K562 (cell line): ENCODE measurements around the gene TRERF1. TPM values are rescaled to one million over a fixed set of nuclear protein-coding genes. Genes with fewer than 3 reads are reported as not detected.

Experiments used
- ATAC-seq: fragments of 200-7000 bp; cut with Tn5 transposase; 3 replicates; pipeline ENCODE4 v1.9.1; 2020; ENCODE audit warnings: moderate library complexity
- BruUV-seq: library from RNA; stranded (reverse); fragments of 400-500 nt; replicated peaks from 2 replicates; lab custom pipeline; 2021; lab: Mats Ljungman, UMichigan
- CTCF ChIA-PET: fragments of 300-600 bp; formaldehyde crosslinking; extraction: SDS; loops from one replicate; lab custom pipeline; 2021; ENCODE audit warnings: low intra/inter-chr PET ratio; lab: Yijun Ruan, JAX
- POLR2A ChIA-PET: fragments of 300-600, 350-650 bp; sonication (Branson Sonifier 250); formaldehyde crosslinking; extraction: SDS; loops from one replicate; lab custom pipeline; 2021; ENCODE audit warnings: antibody characterized with exemption, inconsistent platforms; lab: Yijun Ruan, JAX
- DNase-seq, 4 experiments: peaks; one replicate each; pipeline versions ENCODE4 v3.0.0 to v3.0.0-alpha.2; 2011 to 2018; ENCODE audit warnings: low spot score in 3 of 4, mixed read lengths in 3 of 4; ENCODE audit errors: extremely low read depth in 1 of 4
- FAIRE-seq: peaks from 2 replicates; lab custom pipeline; 2011; peaks lifted over from hg19 to GRCh38; lab: Jason Lieb, UNC
- H2AFZ ChIP-seq: 2 replicates; pipeline ENCODE4 v1.6.0; 2011; ENCODE audit warnings: low read depth, low read length, control low read depth, inconsistent platforms
- H3K27ac ChIP-seq: fragments of 200-600 bp; 3 replicates; pipeline ENCODE4 v1.8.0; 2011; ENCODE audit warnings: low read depth, mild to moderate bottlenecking, control low read depth, inconsistent platforms, low read length, moderate library complexity, mixed read lengths; ENCODE audit errors: extremely low read depth
- H3K27me3 ChIP-seq, 2 experiments: fragments of 300-600 bp in 1 of 2; 2 replicates in 1 of 2; 3 replicates in 1 of 2; pipeline versions ENCODE4 v1.6.0 to v1.8.0; 2011; ENCODE audit warnings: inconsistent platforms in 2 of 2, low read length in 2 of 2, mild to moderate bottlenecking in 1 of 2, mixed read lengths in 1 of 2, moderate library complexity in 1 of 2; ENCODE audit not compliant: control insufficient read depth in 2 of 2, insufficient read depth in 2 of 2
- H3K36me3 ChIP-seq: fragments of 300-600 bp; 3 replicates; pipeline ENCODE4 v1.8.0; 2011; ENCODE audit warnings: mild to moderate bottlenecking, low read length, inconsistent platforms; ENCODE audit not compliant: control insufficient read depth, insufficient read depth
- H3K4me1 ChIP-seq, 2 experiments: fragments of 200-600 bp in 1 of 2; replicated peaks in 1 of 2; 2 replicates in 1 of 2; 3 replicates in 1 of 2; pipeline versions ENCODE4 v1.5.1 to v1.8.0; 2011; ENCODE audit warnings: inconsistent platforms in 2 of 2, low read length in 2 of 2, mild to moderate bottlenecking in 1 of 2, mixed read lengths in 1 of 2, moderate library complexity in 1 of 2; ENCODE audit not compliant: control insufficient read depth in 2 of 2, insufficient read depth in 2 of 2
- H3K4me2 ChIP-seq: 2 replicates; pipeline ENCODE4 v1.6.1; 2011; ENCODE audit warnings: low read length, control low read depth, inconsistent platforms, mixed read lengths; ENCODE audit not compliant: insufficient read depth
- H3K4me3 ChIP-seq: fragments of 200-600 bp; sonication (generic), shearing (Covaris generic); 2 replicates; pipeline ENCODE4 v1.5.1; 2016; ENCODE audit warnings: control low read depth, inconsistent platforms
- H3K79me2 ChIP-seq: fragments of 200-600 bp; 3 replicates; pipeline ENCODE4 v1.8.0; 2011; ENCODE audit warnings: low read length, inconsistent platforms; ENCODE audit not compliant: control insufficient read depth, insufficient read depth
- H3K9ac ChIP-seq, 2 experiments: 2 replicates each; pipeline versions ENCODE4 v1.6.0 to v1.6.1; 2011; ENCODE audit warnings: low read depth in 2 of 2, low read length in 2 of 2, control low read depth in 1 of 2, inconsistent platforms in 1 of 2, mild to moderate bottlenecking in 1 of 2, mixed read lengths in 1 of 2; ENCODE audit not compliant: insufficient read depth in 1 of 2
- H3K9me1 ChIP-seq: one replicate; pipeline ENCODE4 v1.6.0; 2011; ENCODE audit warnings: inconsistent platforms, mild to moderate bottlenecking, low read length, moderate library complexity; ENCODE audit not compliant: control insufficient read depth, insufficient read depth
- H3K9me3 ChIP-seq: replicated peaks from 2 replicates; pipeline ENCODE4 v1.5.1; 2011; ENCODE audit warnings: low read depth, low read length, inconsistent platforms; ENCODE audit not compliant: control insufficient read depth, insufficient read depth
- H4K20me1 ChIP-seq: replicated peaks from 2 replicates; pipeline ENCODE4 v1.6.1; 2011; ENCODE audit warnings: low read length, inconsistent platforms, mixed read lengths; ENCODE audit not compliant: control insufficient read depth, insufficient read depth
- ESRRA ChIP-seq: fragments of 450-650 bp; IDR thresholded peaks from 2 replicates; pipeline ENCODE4 v1.6.1; 2014; ENCODE audit warnings: low read depth, mild to moderate bottlenecking, moderate library complexity, borderline replicate concordance
- EWSR1 ChIP-seq: fragments of 450-650 bp; IDR thresholded peaks from 2 replicates; pipeline ENCODE4 v1.6.1; 2018; ENCODE audit warnings: borderline replicate concordance, mild to moderate bottlenecking, low read depth, moderate library complexity; ENCODE audit not compliant: partially characterized antibody
- FOXA1 ChIP-seq: fragments of 450-650 bp; IDR thresholded peaks from 2 replicates; pipeline ENCODE4 v1.6.1; 2016; ENCODE audit warnings: mild to moderate bottlenecking, borderline replicate concordance
- KAT2B ChIP-seq: IDR thresholded peaks from one replicate; pipeline ENCODE4 v1.6.1; 2012; ENCODE audit warnings: low read depth, mild to moderate bottlenecking, control low read depth, inconsistent platforms, low read length, moderate library complexity
- NFXL1 ChIP-seq: fragments of 450-650 bp; formaldehyde crosslinking; IDR thresholded peaks from 2 replicates; pipeline ENCODE4 v1.4.0; 2021; ENCODE audit warnings: mild to moderate bottlenecking
- NR2C2 ChIP-seq, 2 experiments: fragments of 200-800 bp in 1 of 2; sonication (Bioruptor generic) in 1 of 2; sonication (generic) in 1 of 2; formaldehyde crosslinking in 1 of 2; IDR thresholded peaks; 2 replicates each; pipeline versions ENCODE4 v1.6.1 to v1.8.0; 2016 to 2022; ENCODE audit warnings: mild to moderate bottlenecking in 1 of 2, missing compliant biosample characterization in 1 of 2, missing genetic modification characterization in 1 of 2, missing genetic modification reagents in 1 of 2
- RAD51 ChIP-seq: fragments of 450-650 bp; IDR thresholded peaks from 2 replicates; pipeline ENCODE4 v1.7.1; 2016; ENCODE audit warnings: low read depth, mild to moderate bottlenecking, borderline replicate concordance
- TRIM28 ChIP-seq: fragments of 450-650 bp; IDR thresholded peaks from 2 replicates; pipeline ENCODE4 v1.6.1; 2017
- ZNF232 ChIP-seq: sonication (generic); formaldehyde crosslinking; IDR thresholded peaks from 2 replicates; pipeline ENCODE4 v1.8.0; 2022; ENCODE audit warnings: mild to moderate bottlenecking, missing genetic modification reagents
- WGBS: fragments of 100-300 bp; shearing (Covaris generic); methylation state at CpG from one replicate; pipeline ENCODE4 v1.1.6; 2016; ENCODE audit warnings: low coverage, mixed read lengths; ENCODE audit not compliant: insufficient coverage; ENCODE audit errors: missing lambda C conversion rate; 5-methylcytosine and 5-hydroxymethylcytosine counted together
- in situ Hi-C: fragments of 300-500 bp; cut with MboI; formaldehyde crosslinking; loops from 4 replicates; pipeline ENCODE4 v1.15.0; 2018; ENCODE audit warnings: inconsistent platforms, mixed read lengths
- intact Hi-C: fragments of 100-400 bp; cut with micrococcal nuclease; formaldehyde crosslinking; loops from 2 replicates; pipeline ENCODE4 v1.14.2; 2022
- polyA plus RNA-seq, 8 experiments: library from polyadenylated mRNA; depleted of rRNA in 4 of 8; stranded (reverse) in 5 of 8; unstranded in 3 of 8; fragments of >200 nt; fragmentation: Nextera tagmentation in 2 of 8; fragmentation: Illumina TruSeq in 1 of 8; extraction: Ambion mirVana in 2 of 8; extraction: Trizol in 1 of 8; gene quantifications; 2 replicates each; pipeline versions ENCODE4 v1.2.1 to v1.2.3, GENCODE V29; 2011 to 2014; ENCODE audit warnings: inconsistent platforms in 1 of 8, missing spikeins in 1 of 8
- total RNA-seq, 7 experiments: library from RNA; depleted of rRNA in 6 of 7; stranded (reverse); fragments of >200 nt in 6 of 7; fragmentation: Illumina TruSeq in 2 of 7; extraction: Trizol in 2 of 7; gene quantifications; 2 replicates each; pipeline versions ENCODE4 v1.2.1 to v1.2.3, GENCODE V29; 2011 to 2021; ENCODE audit warnings: low replicate concordance in 1 of 7
- TF ChIP-seq, protein P1 (sequence below): fragments of 450-650 bp; formaldehyde crosslinking; IDR thresholded peaks from 2 replicates; pipeline ENCODE4 v1.4.0; 2022; ENCODE audit warnings: missing genetic modification characterization
- TF ChIP-seq, protein P2 (sequence below): fragments of 450-650 bp; IDR thresholded peaks from 2 replicates; pipeline ENCODE4 v1.6.1; 2018; ENCODE audit not compliant: partially characterized antibody

The TRERF1 gene
- total and polyA plus RNA-seq, 9 of the 15 experiments (the other 6 are each of a cell fraction or from before 2014, with no cell fraction given): 0.04 to 0.20 (median 0.07) TPM; not detected in 3

DNA sequence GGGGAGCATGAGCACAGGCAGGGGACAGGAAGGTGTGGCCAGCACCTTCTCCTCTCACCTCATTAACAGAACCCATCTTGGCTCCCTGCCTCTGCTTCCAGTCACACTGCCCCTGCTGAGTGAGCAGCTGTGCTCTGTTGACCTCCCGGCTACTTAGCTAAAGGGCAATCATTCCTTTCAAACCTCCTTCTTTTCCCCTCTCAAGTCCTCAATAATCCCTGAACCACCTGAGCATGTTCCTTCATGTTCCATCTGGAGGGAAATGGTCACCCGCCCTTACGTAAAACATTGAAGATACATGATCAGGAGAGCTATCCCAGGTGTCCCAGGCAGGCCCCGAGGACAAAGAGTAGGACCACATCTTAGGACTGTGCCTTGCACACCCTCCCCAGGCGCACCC is 212.4 kb downstream of the TRERF1 start:
- no TSS peak for BruUV-seq
- intact Hi-C loops (no loop called here), in situ Hi-C loops (no loop called here)
- ChIA-PET POLR2A (interaction anchor here (1.1 kb wide), 3 partner anchors 11 to 136 kb away, joined by 3 to 4 read pairs (median 4); no protein-coding TSS in a partner anchor), CTCF (no interaction called here)
- Histone ChIP-seq H2AFZ (peak overlapping the region; percentile 23; the same call in 1 of the 2 replicates), H3K9me3 (no peaks in the 10 kb centered on the region), H4K20me1 (no peaks in the 10 kb centered on the region), H3K27me3 (peaks cover 6 to 7% of the 10 kb centered on the region in 2 experiments; a peak in 4 of 5 replicates), H3K4me1 (peaks cover 4% of the 10 kb centered on the region in 2 experiments; a peak in 3 of 5 replicates), H3K79me2 (no peaks in the 10 kb centered on the region), H3K36me3 (no peaks in the 10 kb centered on the region), H3K27ac (no peak overlapping the region), H3K9ac (no peak overlapping the region), H3K4me3 (no peak overlapping the region), H3K9me1 (no peaks in the 10 kb centered on the region), H3K4me2 (no peak overlapping the region)
- WGBS: 31% methylated on average over 5 of the region's 5 CpGs
- no peak for DNase-seq
- no peak for FAIRE-seq
- no peak; the same call in 2 of the 3 replicates for ATAC-seq
- no peak for TF ChIP-seq ESRRA
- TF ChIP-seq TRIM28: no peak
- no peak for TF ChIP-seq FOXA1
- TF ChIP-seq, protein P1, sequence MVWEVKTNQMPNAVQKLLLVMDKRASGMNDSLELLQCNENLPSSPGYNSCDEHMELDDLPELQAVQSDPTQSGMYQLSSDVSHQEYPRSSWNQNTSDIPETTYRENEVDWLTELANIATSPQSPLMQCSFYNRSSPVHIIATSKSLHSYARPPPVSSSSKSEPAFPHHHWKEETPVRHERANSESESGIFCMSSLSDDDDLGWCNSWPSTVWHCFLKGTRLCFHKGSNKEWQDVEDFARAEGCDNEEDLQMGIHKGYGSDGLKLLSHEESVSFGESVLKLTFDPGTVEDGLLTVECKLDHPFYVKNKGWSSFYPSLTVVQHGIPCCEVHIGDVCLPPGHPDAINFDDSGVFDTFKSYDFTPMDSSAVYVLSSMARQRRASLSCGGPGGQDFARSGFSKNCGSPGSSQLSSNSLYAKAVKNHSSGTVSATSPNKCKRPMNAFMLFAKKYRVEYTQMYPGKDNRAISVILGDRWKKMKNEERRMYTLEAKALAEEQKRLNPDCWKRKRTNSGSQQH (CRISPR knock-in tag): no peak

DNA sequence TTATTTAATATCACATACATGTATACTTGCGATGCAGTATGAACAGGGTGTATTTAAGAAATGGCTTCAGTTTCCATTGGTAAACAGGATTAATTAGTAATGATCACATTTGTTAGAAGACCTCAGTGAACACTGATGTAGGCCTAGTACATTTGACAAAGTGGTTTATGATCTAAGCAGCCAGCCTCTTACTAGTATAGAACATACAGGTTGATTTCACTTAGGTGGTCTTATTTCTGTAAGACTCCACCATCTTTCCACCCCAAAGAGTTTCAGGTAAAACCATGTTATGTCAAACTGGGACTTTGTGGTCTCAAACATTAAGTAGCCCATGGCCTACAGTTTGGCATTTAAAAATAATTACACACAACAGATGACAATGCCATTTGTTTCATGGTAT is 213.9 kb downstream of the TRERF1 start:
- Histone ChIP-seq H3K9me3 (no peaks in the 10 kb centered on the region), H4K20me1 (no peaks in the 10 kb centered on the region), H3K4me3 (no peak overlapping the region), H3K9ac (no peak overlapping the region), H3K79me2 (no peaks in the 10 kb centered on the region), H3K4me1 (peaks cover 4% of the 10 kb centered on the region in 2 experiments; a peak in 3 of 5 replicates), H2AFZ (no peak overlapping the region), H3K4me2 (no peak overlapping the region), H3K9me1 (no peaks in the 10 kb centered on the region), H3K36me3 (no peaks in the 10 kb centered on the region), H3K27ac (no peak overlapping the region), H3K27me3 (peaks cover 3% of the 10 kb centered on the region in 2 experiments; a peak in 4 of 5 replicates)
- in situ Hi-C loops: no loop called here
- intact Hi-C loops: no loop called here
- 65% methylated on average over 1 of the region's 1 CpG for WGBS
- ChIA-PET POLR2A (no interaction called here), CTCF (no interaction called here)
- no TSS peak for BruUV-seq
- no peak for FAIRE-seq
- ATAC-seq: no peak
- DNase-seq: no peak
- TF ChIP-seq ZNF232 (CRISPR knock-in tag): no peak
- no peak for TF ChIP-seq NFXL1
- no peak for TF ChIP-seq RAD51
- TF ChIP-seq EWSR1: no peak
- TF ChIP-seq KAT2B: no peak
- no peak for TF ChIP-seq NR2C2 (CRISPR knock-in tag; IDR thresholded peaks at IDR 0.05)
- TF ChIP-seq NR2C2 (tag; IDR thresholded peaks at IDR 0.05): no peak
- TF ChIP-seq, protein P2, sequence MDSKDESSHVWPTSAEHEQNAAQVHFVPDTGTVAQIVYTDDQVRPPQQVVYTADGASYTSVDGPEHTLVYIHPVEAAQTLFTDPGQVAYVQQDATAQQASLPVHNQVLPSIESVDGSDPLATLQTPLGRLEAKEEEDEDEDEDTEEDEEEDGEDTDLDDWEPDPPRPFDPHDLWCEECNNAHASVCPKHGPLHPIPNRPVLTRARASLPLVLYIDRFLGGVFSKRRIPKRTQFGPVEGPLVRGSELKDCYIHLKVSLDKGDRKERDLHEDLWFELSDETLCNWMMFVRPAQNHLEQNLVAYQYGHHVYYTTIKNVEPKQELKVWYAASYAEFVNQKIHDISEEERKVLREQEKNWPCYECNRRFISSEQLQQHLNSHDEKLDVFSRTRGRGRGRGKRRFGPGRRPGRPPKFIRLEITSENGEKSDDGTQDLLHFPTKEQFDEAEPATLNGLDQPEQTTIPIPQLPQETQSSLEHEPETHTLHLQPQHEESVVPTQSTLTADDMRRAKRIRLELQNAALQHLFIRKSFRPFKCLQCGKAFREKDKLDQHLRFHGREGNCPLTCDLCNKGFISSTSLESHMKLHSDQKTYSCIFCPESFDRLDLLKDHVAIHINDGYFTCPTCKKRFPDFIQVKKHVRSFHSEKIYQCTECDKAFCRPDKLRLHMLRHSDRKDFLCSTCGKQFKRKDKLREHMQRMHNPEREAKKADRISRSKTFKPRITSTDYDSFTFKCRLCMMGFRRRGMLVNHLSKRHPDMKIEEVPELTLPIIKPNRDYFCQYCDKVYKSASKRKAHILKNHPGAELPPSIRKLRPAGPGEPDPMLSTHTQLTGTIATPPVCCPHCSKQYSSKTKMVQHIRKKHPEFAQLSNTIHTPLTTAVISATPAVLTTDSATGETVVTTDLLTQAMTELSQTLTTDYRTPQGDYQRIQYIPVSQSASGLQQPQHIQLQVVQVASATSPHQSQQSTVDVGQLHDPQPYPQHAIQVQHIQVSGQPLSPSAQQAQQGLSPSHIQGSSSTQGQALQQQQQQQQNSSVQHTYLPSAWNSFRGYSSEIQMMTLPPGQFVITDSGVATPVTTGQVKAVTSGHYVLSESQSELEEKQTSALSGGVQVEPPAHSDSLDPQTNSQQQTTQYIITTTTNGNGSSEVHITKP: no peak
